SK-N-SH (cell line): ENCODE measurements around the gene JAZF1. TPM values are rescaled to one million over a fixed set of nuclear protein-coding genes. Genes with fewer than 3 reads are reported as not detected.

Experiments used
- CTCF ChIA-PET: fragments of 300-600, 350-600 bp; formaldehyde crosslinking; extraction: SDS; loops from one replicate; lab custom pipeline; 2021; lab: Yijun Ruan, JAX
- POLR2A ChIA-PET: fragments of 350-600 bp; sonication (Branson Sonifier 250); formaldehyde crosslinking; extraction: SDS; loops from one replicate; lab custom pipeline; 2020; ENCODE audit warnings: antibody characterized with exemption, inconsistent platforms; lab: Yijun Ruan, JAX
- DNase-seq: peaks from one replicate; pipeline ENCODE4 v3.0.0; 2012
- H2AFZ ChIP-seq: fragments of 200-600 bp; sonication (generic); 2 replicates; pipeline ENCODE4 v1.8.1; 2016; ENCODE audit warnings: antibody characterized with exemption, mild to moderate bottlenecking, low read depth
- H3F3A ChIP-seq: fragments of 200-600 bp; sonication (generic); replicated peaks from 2 replicates; pipeline ENCODE3; 2016; ENCODE audit warnings: antibody characterized with exemption, mild to moderate bottlenecking; ENCODE audit not compliant: insufficient read depth
- H3K27ac ChIP-seq, 2 experiments: fragments of 200-500 bp in 1 of 2; fragments of 200-600 bp in 1 of 2; sonication (Bioruptor generic) in 1 of 2; sonication (generic), shearing (Covaris generic) in 1 of 2; 2 replicates each; pipeline versions ENCODE4 v1.5.1 to v1.6.1; 2014 to 2016; ENCODE audit warnings: low read depth in 2 of 2, inconsistent platforms in 1 of 2, low read length in 1 of 2, mild to moderate bottlenecking in 1 of 2, mixed read lengths in 1 of 2
- H3K27me3 ChIP-seq: fragments of 200-600 bp; sonication (generic), shearing (Covaris generic); 2 replicates; pipeline ENCODE4 v1.6.1; 2016; ENCODE audit warnings: mixed run types; ENCODE audit not compliant: insufficient read depth
- H3K36me3 ChIP-seq, 2 experiments: fragments of 200-500 bp in 1 of 2; fragments of 200-600 bp in 1 of 2; sonication (Bioruptor generic) in 1 of 2; sonication (generic) in 1 of 2; replicated peaks in 1 of 2; 2 replicates each; pipeline versions ENCODE3 to v1.5.1; 2014 to 2016; ENCODE audit warnings: low read length in 1 of 2, mild to moderate bottlenecking in 1 of 2; ENCODE audit not compliant: insufficient read depth in 2 of 2, control insufficient read depth in 1 of 2
- H3K4me1 ChIP-seq, 2 experiments: fragments of 200-500 bp in 1 of 2; fragments of 200-600 bp in 1 of 2; sonication (Bioruptor generic) in 1 of 2; sonication (generic), shearing (Covaris generic) in 1 of 2; 2 replicates each; pipeline versions ENCODE4 v1.5.1 to v1.6.1; 2014 to 2016; ENCODE audit warnings: low read depth in 1 of 2, low read length in 1 of 2, mixed run types in 1 of 2; ENCODE audit not compliant: insufficient read depth in 2 of 2, control insufficient read depth in 1 of 2
- H3K4me2 ChIP-seq: fragments of 200-600 bp; sonication (generic), shearing (Covaris generic); 2 replicates; pipeline ENCODE4 v1.6.1; 2017; ENCODE audit warnings: mixed run types
- H3K4me3 ChIP-seq, 2 experiments: fragments of 200-500 bp in 1 of 2; fragments of 200-600 bp in 1 of 2; sonication (Bioruptor generic) in 1 of 2; sonication (generic), shearing (Covaris generic) in 1 of 2; 2 replicates each; pipeline versions ENCODE4 v1.5.1 to v1.8.1; 2014 to 2016; ENCODE audit warnings: low read depth in 2 of 2, inconsistent platforms in 1 of 2, low read length in 1 of 2, mild to moderate bottlenecking in 1 of 2, mixed read lengths in 1 of 2, moderate library complexity in 1 of 2
- H3K79me2 ChIP-seq: fragments of 200-600 bp; sonication (generic); 2 replicates; pipeline ENCODE4 v1.8.1; 2017; ENCODE audit warnings: mild to moderate bottlenecking; ENCODE audit not compliant: insufficient read depth
- H3K9ac ChIP-seq: fragments of 200-600 bp; sonication (generic); 2 replicates; pipeline ENCODE4 v1.6.1; 2017; ENCODE audit warnings: mixed run types
- H3K9me2 ChIP-seq: fragments of 200-600 bp; sonication (generic); 2 replicates; pipeline ENCODE4 v1.6.1; 2017; ENCODE audit warnings: mixed run types
- H3K9me3 ChIP-seq: fragments of 200-600 bp; sonication (generic); 2 replicates; pipeline ENCODE4 v1.6.1; 2017; ENCODE audit warnings: mixed run types, mild to moderate bottlenecking, moderate library complexity
- H4K20me1 ChIP-seq: fragments of 200-600 bp; sonication (generic); 2 replicates; pipeline ENCODE4 v1.6.1; 2017; ENCODE audit warnings: mild to moderate bottlenecking, mixed run types; ENCODE audit not compliant: insufficient read depth
- CTCF ChIP-seq: fragments of 200-600 bp; sonication (generic); IDR thresholded peaks from 2 replicates; pipeline ENCODE4 v1.6.1; 2017; ENCODE audit warnings: antibody characterized with exemption, mild to moderate bottlenecking, moderate library complexity
- ELF1 ChIP-seq: IDR thresholded peaks from 2 replicates; pipeline ENCODE4 v1.4.0; 2012
- FOXJ3 ChIP-seq: sonication (generic); formaldehyde crosslinking; IDR thresholded peaks from 2 replicates; pipeline ENCODE4 v1.5.1; 2020; ENCODE audit warnings: mild to moderate bottlenecking, missing genetic modification reagents
- GABPA ChIP-seq: IDR thresholded peaks from 2 replicates; pipeline ENCODE4 v1.4.0; 2012; ENCODE audit warnings: low read depth, mild to moderate bottlenecking
- GATA2 ChIP-seq: sonication (generic); formaldehyde crosslinking; IDR thresholded peaks from 2 replicates; pipeline ENCODE4 v1.5.0; 2020; ENCODE audit warnings: mild to moderate bottlenecking, missing genetic modification reagents
- IRF3 ChIP-seq: fragments of 150-350 bp; IDR thresholded peaks from 2 replicates; pipeline ENCODE4 v1.6.1; 2016; ENCODE audit warnings: mild to moderate bottlenecking, low read depth, low read length
- JUND ChIP-seq: IDR thresholded peaks from 2 replicates; pipeline ENCODE4 v1.4.0; 2012
- MAX ChIP-seq: IDR thresholded peaks from 2 replicates; pipeline ENCODE4 v1.4.0; 2012; ENCODE audit warnings: low read depth
- MEF2A ChIP-seq: IDR thresholded peaks from 2 replicates; pipeline ENCODE4 v1.4.0; 2012; ENCODE audit warnings: low read depth, borderline replicate concordance
- NFIC ChIP-seq: IDR thresholded peaks from 2 replicates; pipeline ENCODE4 v1.4.0; 2012; ENCODE audit warnings: borderline replicate concordance
- PBX3 ChIP-seq: IDR thresholded peaks from 2 replicates; pipeline ENCODE4; 2012
- RAD21 ChIP-seq: IDR thresholded peaks from 2 replicates; pipeline ENCODE4 v1.6.1; 2012; ENCODE audit warnings: mild to moderate bottlenecking, low read length
- RCOR1 ChIP-seq: fragments of 150-350 bp; IDR thresholded peaks from 2 replicates; pipeline ENCODE4 v1.6.1; 2017; ENCODE audit warnings: antibody characterized with exemption, low read length
- RFX5 ChIP-seq: IDR thresholded peaks from 2 replicates; pipeline ENCODE4 v1.6.1; 2012; ENCODE audit warnings: mild to moderate bottlenecking, improper control_type of control experiment, low read length
- RXRA ChIP-seq: IDR thresholded peaks from 2 replicates; pipeline ENCODE4 v1.4.0; 2012; ENCODE audit warnings: low read depth, mild to moderate bottlenecking, borderline replicate concordance
- TCF12 ChIP-seq: IDR thresholded peaks from 2 replicates; pipeline ENCODE4 v1.4.0; 2012
- USF1 ChIP-seq: IDR thresholded peaks from 2 replicates; pipeline ENCODE4 v1.4.0; 2012; ENCODE audit warnings: low read depth, borderline replicate concordance
- YY1 ChIP-seq: IDR thresholded peaks from 2 replicates; pipeline ENCODE4 v1.4.0; 2012; ENCODE audit warnings: low read depth, mild to moderate bottlenecking
- ZBTB33 ChIP-seq: IDR thresholded peaks from 2 replicates; pipeline ENCODE4 v1.4.0; 2012; ENCODE audit warnings: low read depth, borderline replicate concordance
- WGBS: methylation state at CpG from one replicate; pipeline ENCODE4 v1.1.6; 2017; ENCODE audit warnings: low lambda C conversion rate; 5-methylcytosine and 5-hydroxymethylcytosine counted together
- polyA plus RNA-seq, 3 experiments: library from polyadenylated mRNA; depleted of rRNA; stranded (reverse); fragments of >200 nt; gene quantifications; 2 replicates each; pipeline ENCODE4 v1.2.3, GENCODE V29; 2012

The JAZF1 gene
- polyA plus RNA-seq, 1 of the 3 experiments (the other 2 are of a cell fraction), result 1.7 TPM

GRCh38 chr7:27869056-27869455, 311.5 kb downstream of the JAZF1 start:
- POLR2A ChIA-PET, result no interaction called here
- TF ChIP-seq USF1, result no peak
- TF ChIP-seq JUND, result no peak
- TF ChIP-seq IRF3, result no peak
- no peak for TF ChIP-seq NFIC
- no peak for TF ChIP-seq PBX3
- TF ChIP-seq RCOR1, result no peak
- TF ChIP-seq ZBTB33, result no peak
- no peak for TF ChIP-seq RAD21
- no peak for TF ChIP-seq MEF2A
- no peak for TF ChIP-seq RXRA
- no peak for TF ChIP-seq ELF1
- TF ChIP-seq FOXJ3, result no peak
- TF ChIP-seq MAX, result no peak
- no peak for TF ChIP-seq GATA2
- TF ChIP-seq CTCF, result no peak
- no peak for TF ChIP-seq TCF12
- no peak for TF ChIP-seq GABPA
- no peak for TF ChIP-seq YY1
- TF ChIP-seq RFX5, result no peak
- no peak overlapping the region for H3K9ac ChIP-seq
- CTCF ChIA-PET, result no interaction called here
- H3K4me3 ChIP-seq, result no peak overlapping the region
- H3F3A ChIP-seq, result no peaks in the 10 kb centered on the region
- peaks cover 0 to 5% of the 10 kb centered on the region in 2 experiments; a peak in 2 of 4 replicates for H3K4me1 ChIP-seq
- DNase-seq, result no peak
- H3K27ac ChIP-seq, result no peak overlapping the region
- 91% methylated on average over 7 of the region's 7 CpGs for WGBS
- H2AFZ ChIP-seq, result no peak overlapping the region
- no peak overlapping the region for H3K4me2 ChIP-seq
- no peaks in the 10 kb centered on the region for H3K9me2 ChIP-seq
- no peaks in the 10 kb centered on the region for H3K79me2 ChIP-seq
- H3K36me3 ChIP-seq, result no peaks in the 10 kb centered on the region
- no peaks in the 10 kb centered on the region for H3K27me3 ChIP-seq
- no peaks in the 10 kb centered on the region for H3K9me3 ChIP-seq
- no peaks in the 10 kb centered on the region for H4K20me1 ChIP-seq
